ENCODE data around the gene C1S. TPM values are rescaled to one million over a fixed set of nuclear protein-coding genes. Genes with fewer than 3 reads are reported as not detected.
"Not testable (repeated sequence)": the region's sequence is repeated elsewhere in the genome, so short reads cannot be mapped to it uniquely, and the experiment has no call there.

Gene C1S
- total RNA-seq, 1 experiment from 2014 or later = 1.9 TPM

GRCh38 chr12:7035463-7035862, 25.1 kb upstream of the C1S start:
- ChIA-PET POLR2A (ENCODE audit: low non-redundant PET) (no interaction called here), CTCF (no interaction called here)
- no TSS peak for BruUV-seq (replicated peaks)
- no peak overlapping the region for H3K27ac ChIP-seq (ENCODE audit: low read depth, low read length, poor library complexity, severe bottlenecking)
- no peak overlapping the region for H3K4me3 ChIP-seq (ENCODE audit: low read depth, low read length, poor library complexity, severe bottlenecking)
- no peaks in the 10 kb centered on the region for H3K27me3 ChIP-seq (replicated peaks; ENCODE audit: insufficient read depth, low read depth, low read length, poor library complexity)
- no peaks in the 10 kb centered on the region for H3K4me1 ChIP-seq (ENCODE audit: insufficient read depth, low read length, poor library complexity, severe bottlenecking)
- TF ChIP-seq EZH2 (IDR thresholded peaks at IDR 0.05; ENCODE audit: borderline replicate concordance, low read depth, low read length, poor library complexity, severe bottlenecking) (no peak), CTCF (conservative IDR thresholded peaks at IDR 0.05; ENCODE audit: low read depth, low read length) (no peak)
- intact Hi-C loops (cut with micrococcal nuclease; ENCODE audit: unreplicated experiment) = no loop called here
- no peak for DNase-seq (ENCODE audit: low spot score)
- no peaks in the 10 kb centered on the region for H3K36me3 ChIP-seq (ENCODE audit: insufficient read depth, low read length, poor library complexity, severe bottlenecking)
- no peaks in the 10 kb centered on the region for H3K9me3 ChIP-seq (ENCODE audit: low read depth, low read length, poor library complexity, severe bottlenecking)

DNA sequence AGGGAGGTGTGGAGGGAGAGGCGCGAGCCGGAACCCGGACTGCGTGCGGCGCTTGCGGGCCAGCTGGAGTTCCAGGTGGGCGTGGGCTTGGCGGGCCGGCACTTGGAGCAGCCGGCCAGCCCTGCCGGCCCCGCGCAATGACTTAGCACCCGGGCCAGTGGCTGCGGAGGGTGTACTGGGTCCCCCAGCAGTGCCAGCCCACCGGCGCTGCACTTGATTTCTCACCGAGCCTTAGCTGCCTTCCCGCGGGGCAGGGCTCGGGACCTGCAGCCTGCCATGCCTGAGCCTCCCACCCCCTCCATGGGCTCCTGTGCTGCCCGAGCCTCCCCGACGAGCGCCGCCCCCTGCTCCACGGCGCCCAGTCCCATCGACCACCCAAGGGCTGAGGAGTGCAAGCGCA, 23.1 kb upstream of the C1S start:
- intact Hi-C loops (cut with micrococcal nuclease; ENCODE audit: unreplicated experiment); H3K36me3 ChIP-seq (ENCODE audit: insufficient read depth, low read length, poor library complexity, severe bottlenecking); DNase-seq (ENCODE audit: low spot score); CTCF ChIA-PET; H3K4me1 ChIP-seq (ENCODE audit: insufficient read depth, low read length, poor library complexity, severe bottlenecking); H3K4me3 ChIP-seq (ENCODE audit: low read depth, low read length, poor library complexity, severe bottlenecking); BruUV-seq (replicated peaks); H3K27ac ChIP-seq (ENCODE audit: low read depth, low read length, poor library complexity, severe bottlenecking); POLR2A ChIA-PET (ENCODE audit: low non-redundant PET); H3K27me3 ChIP-seq (replicated peaks; ENCODE audit: insufficient read depth, low read depth, low read length, poor library complexity); H3K9me3 ChIP-seq (ENCODE audit: low read depth, low read length, poor library complexity, severe bottlenecking): not testable (repeated sequence)

DNA sequence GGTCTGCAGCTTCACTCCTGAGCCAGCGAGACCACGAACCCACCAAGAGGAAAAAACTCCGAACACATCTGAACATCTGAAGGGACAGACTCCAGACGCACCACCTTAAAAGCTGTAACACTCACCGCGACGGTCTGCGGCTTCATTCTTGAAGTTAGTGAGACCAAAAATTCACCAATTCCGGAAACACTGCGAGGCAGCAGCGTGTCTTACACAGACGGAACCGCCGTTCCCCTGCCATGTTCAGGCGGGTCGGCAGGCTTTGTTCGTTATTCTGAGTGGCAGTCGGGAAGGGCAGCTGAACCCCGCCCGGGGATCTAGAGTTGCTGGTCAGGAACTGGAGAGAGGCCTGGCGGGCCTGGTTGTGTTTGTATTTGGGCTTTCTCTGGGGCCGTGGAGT, 21.9 kb upstream of the C1S start:
- intact Hi-C loops (cut with micrococcal nuclease; ENCODE audit: unreplicated experiment) = no loop called here
- no peak for DNase-seq (ENCODE audit: low spot score)
- Histone ChIP-seq H3K27me3 (replicated peaks; ENCODE audit: insufficient read depth, low read depth, low read length, poor library complexity) (no peaks in the 10 kb centered on the region), H3K36me3 (ENCODE audit: insufficient read depth, low read length, poor library complexity, severe bottlenecking) (no peaks in the 10 kb centered on the region), H3K9me3 (ENCODE audit: low read depth, low read length, poor library complexity, severe bottlenecking) (no peaks in the 10 kb centered on the region), H3K27ac (ENCODE audit: low read depth, low read length, poor library complexity, severe bottlenecking) (no peak overlapping the region), H3K4me1 (ENCODE audit: insufficient read depth, low read length, poor library complexity, severe bottlenecking) (no peaks in the 10 kb centered on the region), H3K4me3 (ENCODE audit: low read depth, low read length, poor library complexity, severe bottlenecking) (no peak overlapping the region)
- ChIA-PET POLR2A (ENCODE audit: low non-redundant PET) (no interaction called here), CTCF (no interaction called here)
- BruUV-seq (replicated peaks) = no TSS peak
- no peak for TF ChIP-seq CTCF (conservative IDR thresholded peaks at IDR 0.05; ENCODE audit: low read depth, low read length)
- TF ChIP-seq EZH2 (IDR thresholded peaks at IDR 0.05; ENCODE audit: borderline replicate concordance, low read depth, low read length, poor library complexity, severe bottlenecking) = no peak

GRCh38 chr12:7039403-7039802, 21.1 kb upstream of the C1S start:
- Histone ChIP-seq H3K36me3 (ENCODE audit: insufficient read depth, low read length, poor library complexity, severe bottlenecking) (no peaks in the 10 kb centered on the region), H3K27ac (ENCODE audit: low read depth, low read length, poor library complexity, severe bottlenecking) (no peak overlapping the region), H3K9me3 (ENCODE audit: low read depth, low read length, poor library complexity, severe bottlenecking) (no peaks in the 10 kb centered on the region), H3K4me1 (ENCODE audit: insufficient read depth, low read length, poor library complexity, severe bottlenecking) (no peaks in the 10 kb centered on the region), H3K4me3 (ENCODE audit: low read depth, low read length, poor library complexity, severe bottlenecking) (no peak overlapping the region), H3K27me3 (replicated peaks; ENCODE audit: insufficient read depth, low read depth, low read length, poor library complexity) (no peaks in the 10 kb centered on the region)
- ChIA-PET POLR2A (ENCODE audit: low non-redundant PET) (no interaction called here), CTCF (no interaction called here)
- intact Hi-C loops (cut with micrococcal nuclease; ENCODE audit: unreplicated experiment) = no loop called here
- DNase-seq (ENCODE audit: low spot score) = no peak
- no peak for TF ChIP-seq EZH2 (IDR thresholded peaks at IDR 0.05; ENCODE audit: borderline replicate concordance, low read depth, low read length, poor library complexity, severe bottlenecking)
- no peak for TF ChIP-seq CTCF (conservative IDR thresholded peaks at IDR 0.05; ENCODE audit: low read depth, low read length)
- BruUV-seq (replicated peaks) = no TSS peak
